Measurements from ENCODE around the gene DGKI.

Gene DGKI

DNA sequence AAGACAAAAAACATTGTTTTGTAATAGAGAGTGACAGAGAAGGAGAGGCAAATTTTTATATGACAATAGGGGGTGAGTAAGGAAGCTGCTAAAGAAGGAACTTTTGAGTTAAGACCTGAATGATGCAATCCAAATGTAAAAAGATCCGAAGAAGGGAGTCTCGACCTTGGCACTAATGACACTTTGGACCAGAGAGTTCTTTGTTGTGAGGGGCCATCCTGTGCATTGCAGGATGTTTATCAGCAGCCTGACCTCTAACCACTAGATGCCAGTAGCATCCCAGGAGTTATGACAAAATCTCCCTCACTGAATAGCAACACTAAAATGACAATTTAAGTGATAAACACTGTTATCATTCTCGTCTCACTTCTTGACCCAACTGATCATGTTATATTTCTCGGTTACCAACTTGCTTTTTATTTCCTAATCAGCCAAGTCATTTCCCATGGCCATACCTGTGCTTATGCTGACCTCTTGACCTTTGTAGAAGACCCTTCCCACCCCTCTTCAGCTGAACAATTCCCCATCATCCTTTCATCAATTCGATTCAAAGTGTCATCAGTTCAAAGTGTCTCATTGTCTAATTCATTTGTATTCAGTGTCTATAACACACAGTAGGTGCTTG lies 30.0 kb downstream of the DGKI start:
- TF ChIP-seq, protein P1, sequence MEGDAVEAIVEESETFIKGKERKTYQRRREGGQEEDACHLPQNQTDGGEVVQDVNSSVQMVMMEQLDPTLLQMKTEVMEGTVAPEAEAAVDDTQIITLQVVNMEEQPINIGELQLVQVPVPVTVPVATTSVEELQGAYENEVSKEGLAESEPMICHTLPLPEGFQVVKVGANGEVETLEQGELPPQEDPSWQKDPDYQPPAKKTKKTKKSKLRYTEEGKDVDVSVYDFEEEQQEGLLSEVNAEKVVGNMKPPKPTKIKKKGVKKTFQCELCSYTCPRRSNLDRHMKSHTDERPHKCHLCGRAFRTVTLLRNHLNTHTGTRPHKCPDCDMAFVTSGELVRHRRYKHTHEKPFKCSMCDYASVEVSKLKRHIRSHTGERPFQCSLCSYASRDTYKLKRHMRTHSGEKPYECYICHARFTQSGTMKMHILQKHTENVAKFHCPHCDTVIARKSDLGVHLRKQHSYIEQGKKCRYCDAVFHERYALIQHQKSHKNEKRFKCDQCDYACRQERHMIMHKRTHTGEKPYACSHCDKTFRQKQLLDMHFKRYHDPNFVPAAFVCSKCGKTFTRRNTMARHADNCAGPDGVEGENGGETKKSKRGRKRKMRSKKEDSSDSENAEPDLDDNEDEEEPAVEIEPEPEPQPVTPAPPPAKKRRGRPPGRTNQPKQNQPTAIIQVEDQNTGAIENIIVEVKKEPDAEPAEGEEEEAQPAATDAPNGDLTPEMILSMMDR (conservative IDR thresholded peaks at IDR 0.05; ENCODE audit: control insufficient read depth, insufficient read depth, low read depth, low read length), result peak; percentile 52
- DNase-seq (ENCODE audit: low read depth), result peak; percentile 47

DNA sequence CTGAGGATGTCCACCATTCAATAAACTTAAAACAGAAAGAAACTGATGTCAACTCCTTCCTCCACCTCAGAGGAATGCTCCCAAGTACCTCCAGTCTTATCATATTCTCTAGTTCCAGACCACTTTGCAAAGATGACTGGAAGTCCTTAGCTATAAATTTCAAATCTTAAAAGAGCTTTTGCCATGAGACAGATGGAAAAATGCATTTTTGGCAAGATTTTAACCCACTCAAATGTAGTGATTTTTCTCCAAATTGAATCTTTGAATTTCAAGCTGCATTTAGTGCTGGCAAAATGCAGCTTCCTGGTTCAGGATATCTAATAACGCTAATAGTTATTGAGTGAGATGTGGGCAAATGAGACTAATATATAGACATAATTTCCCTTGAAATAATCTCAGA lies 33.2 kb downstream of the DGKI start:
- DNase-seq (ENCODE audit: low read depth), result no peak
- H3K4me3 ChIP-seq (ENCODE audit: control insufficient read depth, low read depth, low read length), result no peak overlapping the region
- TF ChIP-seq, protein P1 (conservative IDR thresholded peaks at IDR 0.05; ENCODE audit: control insufficient read depth, insufficient read depth, low read depth, low read length), result no peak

More for the DNA sequence above, 30.0 kb downstream of the DGKI start:
- no peak overlapping the region for H3K4me3 ChIP-seq (ENCODE audit: control insufficient read depth, low read depth, low read length)

DNA sequence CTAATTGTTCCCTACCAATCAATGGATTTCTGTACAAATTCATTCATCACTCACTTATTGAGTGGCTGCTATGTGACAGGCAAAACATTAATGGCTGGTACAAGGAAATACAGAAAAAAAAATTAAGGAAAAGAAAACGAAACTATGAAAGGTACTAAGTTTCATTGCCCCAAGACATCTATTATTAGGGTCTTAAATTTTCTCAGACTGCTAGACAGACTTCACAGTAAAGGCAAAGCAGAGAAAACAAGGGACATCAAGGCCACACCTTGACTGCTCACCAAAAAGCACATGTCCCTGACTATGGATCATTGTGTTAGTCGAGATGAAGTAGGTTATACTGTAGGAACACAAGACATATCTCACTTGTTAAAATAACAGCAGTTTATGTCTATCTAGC lies 36.5 kb downstream of the DGKI start:
- no peak overlapping the region for H3K4me3 ChIP-seq (ENCODE audit: control insufficient read depth, low read depth, low read length)
- TF ChIP-seq, protein P1 (conservative IDR thresholded peaks at IDR 0.05; ENCODE audit: control insufficient read depth, insufficient read depth, low read depth, low read length), result no peak
- DNase-seq (ENCODE audit: low read depth), result no peak

DNA sequence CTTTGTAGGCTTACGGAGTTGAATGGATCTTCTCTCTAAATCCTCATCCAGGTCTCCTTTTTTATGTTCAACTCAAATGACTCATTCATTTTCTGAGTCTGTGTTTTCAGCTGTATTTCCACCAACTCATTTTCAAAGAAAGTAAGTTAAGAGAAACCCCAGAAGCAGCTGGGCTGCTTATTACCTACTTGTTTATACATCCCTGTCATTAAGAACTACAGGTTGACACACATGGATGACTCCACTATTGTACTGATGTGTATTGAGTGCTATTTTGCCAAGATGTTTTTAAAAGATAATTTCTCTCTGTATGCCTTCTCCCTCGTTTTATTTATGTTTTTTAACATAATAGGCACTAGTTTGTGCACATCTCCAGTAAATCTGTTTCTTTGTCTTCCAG lies 41.9 kb downstream of the DGKI start:
- no peak for DNase-seq (ENCODE audit: low read depth)
- H3K4me3 ChIP-seq (ENCODE audit: control insufficient read depth, low read depth, low read length), result no peak overlapping the region
- TF ChIP-seq, protein P1 (conservative IDR thresholded peaks at IDR 0.05; ENCODE audit: control insufficient read depth, insufficient read depth, low read depth, low read length), result no peak

DNA sequence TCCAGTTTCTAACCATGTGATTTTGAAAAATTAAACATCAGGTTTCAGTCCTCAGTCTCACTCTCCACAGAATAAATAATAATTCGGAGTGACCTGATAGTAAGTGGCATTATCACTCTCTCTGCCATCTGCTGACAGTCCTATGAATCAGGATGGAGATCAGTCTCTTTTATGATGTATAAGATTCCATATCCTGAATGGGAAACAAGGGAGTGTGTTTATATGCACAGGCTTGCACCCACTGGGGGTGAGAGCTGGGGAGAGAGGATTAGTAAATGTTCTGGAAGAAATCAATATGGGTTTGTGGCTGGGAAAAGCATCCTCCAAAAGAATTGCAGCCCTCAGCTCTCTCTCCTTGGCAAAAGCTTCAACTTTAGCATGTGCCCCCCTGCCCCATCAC lies 45.3 kb downstream of the DGKI start:
- TF ChIP-seq, protein P1 (conservative IDR thresholded peaks at IDR 0.05; ENCODE audit: control insufficient read depth, insufficient read depth, low read depth, low read length), result no peak
- DNase-seq (ENCODE audit: low read depth), result no peak
- H3K4me3 ChIP-seq (ENCODE audit: control insufficient read depth, low read depth, low read length), result no peak overlapping the region

DNA sequence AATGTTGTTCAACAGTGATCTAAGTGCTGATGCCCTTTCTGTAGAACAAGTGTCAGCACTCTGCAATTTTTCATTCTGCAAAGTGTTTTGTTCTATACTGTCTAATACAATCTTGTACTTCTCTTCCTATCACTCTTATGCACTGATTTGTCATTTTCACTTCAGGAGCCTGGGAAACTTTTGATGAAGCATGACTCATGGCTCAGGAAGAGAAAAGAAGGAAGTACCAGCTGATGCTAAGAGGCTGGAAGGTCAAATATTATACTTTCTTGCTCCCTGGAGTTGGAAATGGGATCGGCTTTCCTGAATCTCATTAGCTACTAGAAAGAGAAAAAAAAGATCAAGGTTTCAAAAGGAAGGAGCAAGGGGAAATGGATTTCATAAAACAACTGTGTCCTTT lies 45.8 kb downstream of the DGKI start:
- TF ChIP-seq, protein P1 (conservative IDR thresholded peaks at IDR 0.05; ENCODE audit: control insufficient read depth, insufficient read depth, low read depth, low read length), result no peak
- H3K4me3 ChIP-seq (ENCODE audit: control insufficient read depth, low read depth, low read length), result no peak overlapping the region
- DNase-seq (ENCODE audit: low read depth), result peak; percentile 68
